ENCODE data around the gene ANKRD33B. TPM values are rescaled to one million over a fixed set of nuclear protein-coding genes. Genes with fewer than 3 reads are reported as not detected.
"Not testable (repeated sequence)": the region's sequence is repeated elsewhere in the genome, so short reads cannot be mapped to it uniquely, and the experiment has no call there.

The ANKRD33B gene
- total RNA-seq, 3 donors from 2014 or later, result 3.3 to 5.3 (median 3.8) TPM

- Histone ChIP-seq H3K9me3 (no peaks in the 10 kb centered on the region), H3K27ac (no peak overlapping the region), H3K27me3 (no peaks in the 10 kb centered on the region), H3K4me3 (no peak overlapping the region), H3K4me1 (no peaks in the 10 kb centered on the region), H3K36me3 (no peaks in the 10 kb centered on the region)
- DNase-seq (ENCODE audit: low spot score in 2 of 2), result no peak
- no peak for TF ChIP-seq POLR2AphosphoS5 (IDR thresholded peaks at IDR 0.05)
- TF ChIP-seq POLR2A (IDR thresholded peaks at IDR 0.05), result no peak
- TF ChIP-seq CTCF (IDR thresholded peaks at IDR 0.05), result no peak
- intact Hi-C loops (cut with DNase I; ENCODE audit: low total_unique reads), result no loop called here
Observed at GRCh38 chr5:10548418-10549122, 15.3 kb upstream of the ANKRD33B start.

DNA sequence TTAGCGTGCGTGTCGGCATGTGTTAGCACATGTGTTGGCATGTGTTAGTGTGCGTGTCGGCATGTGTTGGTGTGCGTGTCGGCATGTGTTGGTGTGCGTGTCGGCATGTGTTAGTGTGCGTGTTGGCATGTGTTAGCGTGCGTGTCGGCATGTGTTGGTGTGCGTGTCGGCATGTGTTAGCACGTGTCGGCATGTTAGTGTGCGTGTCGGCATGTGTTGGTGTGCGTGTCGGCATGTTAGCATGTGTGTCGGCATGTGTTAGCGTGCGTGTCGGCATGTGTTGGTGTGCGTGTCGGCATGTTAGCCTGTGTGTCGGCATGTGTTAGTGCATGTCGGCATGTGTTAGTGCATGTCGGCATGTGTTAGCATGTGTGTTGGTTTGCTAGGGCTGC lies 14.8 kb upstream of the ANKRD33B start:
- H3K9me3 ChIP-seq; DNase-seq (ENCODE audit: low spot score in 2 of 2); H3K36me3 ChIP-seq; H3K4me1 ChIP-seq; H3K4me3 ChIP-seq; H3K27me3 ChIP-seq; intact Hi-C loops (cut with DNase I; ENCODE audit: low total_unique reads); H3K27ac ChIP-seq: not testable (repeated sequence)

DNA sequence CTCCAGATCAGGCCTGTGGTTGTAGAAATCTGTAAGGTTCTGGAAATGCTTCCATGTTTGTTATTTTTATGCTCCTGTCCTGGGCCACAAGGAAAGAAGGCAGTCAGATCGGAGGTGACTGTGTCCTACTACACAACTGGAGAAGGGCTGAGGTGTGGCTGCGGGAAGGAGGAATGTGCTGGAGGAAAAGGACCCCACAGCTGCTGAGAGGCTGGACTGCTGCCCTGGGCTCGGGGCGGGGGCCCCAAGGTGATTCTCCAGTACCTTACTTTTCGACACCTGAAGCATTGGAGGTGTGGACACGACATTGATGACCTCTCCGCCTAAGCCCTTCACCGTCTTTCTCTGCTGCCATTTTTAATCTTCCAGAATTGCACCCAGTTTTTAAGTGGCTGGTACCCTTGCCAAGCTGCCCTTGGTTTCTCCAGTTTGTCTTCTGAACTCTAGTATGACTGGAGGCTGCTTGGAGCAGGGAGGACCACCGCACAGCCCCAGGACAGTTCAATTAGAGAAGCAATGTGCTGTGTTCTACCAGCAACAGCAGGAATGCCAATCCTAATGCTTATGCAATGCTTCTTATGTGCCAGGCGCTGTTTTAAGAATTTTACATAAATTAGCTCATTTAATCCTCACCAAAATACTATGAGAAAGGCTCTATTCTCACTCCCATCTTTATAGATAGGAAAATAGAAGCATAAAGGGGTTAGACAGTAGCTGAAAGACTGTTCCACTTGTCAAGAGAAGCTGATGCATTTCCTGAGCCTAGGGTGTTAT lies 13.5 kb upstream of the ANKRD33B start:
- Histone ChIP-seq H3K27ac (no peak overlapping the region), H3K27me3 (no peaks in the 10 kb centered on the region), H3K9me3 (no peaks in the 10 kb centered on the region), H3K36me3 (no peaks in the 10 kb centered on the region), H3K4me1 (no peaks in the 10 kb centered on the region), H3K4me3 (no peak overlapping the region)
- TF ChIP-seq CTCF (IDR thresholded peaks at IDR 0.05) (no peak), POLR2AphosphoS5 (IDR thresholded peaks at IDR 0.05) (no peak), POLR2A (IDR thresholded peaks at IDR 0.05) (no peak)
- intact Hi-C loops (cut with DNase I; ENCODE audit: low total_unique reads), result no loop called here
- no peak for DNase-seq (ENCODE audit: low spot score in 2 of 2)

- Histone ChIP-seq H3K27ac (no peak overlapping the region), H3K9me3 (no peaks in the 10 kb centered on the region), H3K4me3 (no peak overlapping the region), H3K36me3 (no peaks in the 10 kb centered on the region), H3K4me1 (no peaks in the 10 kb centered on the region), H3K27me3 (no peaks in the 10 kb centered on the region)
- TF ChIP-seq POLR2AphosphoS5 (IDR thresholded peaks at IDR 0.05), result no peak
- no peak for TF ChIP-seq POLR2A (IDR thresholded peaks at IDR 0.05)
- no peak for TF ChIP-seq CTCF (IDR thresholded peaks at IDR 0.05)
- DNase-seq (ENCODE audit: low spot score in 2 of 2), result no peak
- intact Hi-C loops (cut with DNase I; ENCODE audit: low total_unique reads), result no loop called here
Observed at GRCh38 chr5:10551782-10552138, 12.1 kb upstream of the ANKRD33B start.

- DNase-seq (ENCODE audit: low spot score in 2 of 2), result no peak
- intact Hi-C loops (cut with DNase I; ENCODE audit: low total_unique reads), result no loop called here
- H3K4me1 ChIP-seq, result no peaks in the 10 kb centered on the region
- H3K36me3 ChIP-seq, result no peaks in the 10 kb centered on the region
- H3K27me3 ChIP-seq, result no peaks in the 10 kb centered on the region
- H3K27ac ChIP-seq, result no peak overlapping the region
- no peak overlapping the region for H3K4me3 ChIP-seq
- TF ChIP-seq POLR2A (IDR thresholded peaks at IDR 0.05) (no peak), POLR2AphosphoS5 (IDR thresholded peaks at IDR 0.05) (no peak), CTCF (IDR thresholded peaks at IDR 0.05) (no peak)
- no peaks in the 10 kb centered on the region for H3K9me3 ChIP-seq
Observed at GRCh38 chr5:10552183-10553143, 11.4 kb upstream of the ANKRD33B start.

All from breast epithelium (tissue), 4 donors.